Astrocyte of the hippocampus (primary cell): ENCODE data around the gene POLA1.

Experiments
- DNase-seq: peaks from one replicate; pipeline ENCODE4 v3.0.0; 2011; ENCODE audit warnings: low read depth, low spot score

Gene POLA1

GRCh38 chrX:24877854-24878650 lies 184.3 kb downstream of the POLA1 start:
- peak; percentile 71 for DNase-seq

- DNase-seq = no peak
These were observed 186.0 kb downstream of the POLA1 start for GRCh38 chrX:24879679-24880078.

GRCh38 chrX:24886916-24887315 lies 193.2 kb downstream of the POLA1 start:
- no peak for DNase-seq

GRCh38 chrX:24890677-24891076 lies 197.0 kb downstream of the POLA1 start:
- DNase-seq = no peak

GRCh38 chrX:24899391-24899790 lies 205.7 kb downstream of the POLA1 start:
- no peak for DNase-seq

- no peak for DNase-seq
These were observed 206.5 kb downstream of the POLA1 start for GRCh38 chrX:24900234-24900633.

- peak; percentile 25 for DNase-seq
These were observed 209.1 kb downstream of the POLA1 start for GRCh38 chrX:24902806-24903205.

GRCh38 chrX:24918715-24919114 lies 225.0 kb downstream of the POLA1 start:
- DNase-seq = no peak

GRCh38 chrX:24920769-24921168 lies 227.1 kb downstream of the POLA1 start:
- DNase-seq = no peak

- DNase-seq = no peak
These were observed 231.7 kb downstream of the POLA1 start for GRCh38 chrX:24925430-24925829.

- DNase-seq = no peak
These were observed 233.7 kb downstream of the POLA1 start for GRCh38 chrX:24927372-24927771.

- no peak for DNase-seq
These were observed 234.4 kb downstream of the POLA1 start for GRCh38 chrX:24928114-24928513.

GRCh38 chrX:24934279-24934678 lies 240.6 kb downstream of the POLA1 start:
- no peak for DNase-seq

- no peak for DNase-seq
These were observed 251.3 kb downstream of the POLA1 start for GRCh38 chrX:24945009-24945408.

- DNase-seq = no peak
These were observed 252.7 kb downstream of the POLA1 start for GRCh38 chrX:24946369-24946768.

GRCh38 chrX:24954732-24955131 lies 261.0 kb downstream of the POLA1 start:
- DNase-seq = no peak

- DNase-seq = no peak
These were observed 261.7 kb downstream of the POLA1 start for GRCh38 chrX:24955372-24955930.

GRCh38 chrX:24956828-24957227 lies 263.1 kb downstream of the POLA1 start:
- peak; percentile 20 for DNase-seq

GRCh38 chrX:24961809-24962208 lies 268.1 kb downstream of the POLA1 start:
- no peak for DNase-seq

GRCh38 chrX:24963823-24964222 lies 270.1 kb downstream of the POLA1 start:
- peak; percentile 39 for DNase-seq

GRCh38 chrX:24965372-24965771 lies 271.7 kb downstream of the POLA1 start:
- DNase-seq = no peak

- DNase-seq = no peak
These were observed 276.1 kb downstream of the POLA1 start for GRCh38 chrX:24969812-24970211.

GRCh38 chrX:24979081-24979480 lies 285.4 kb downstream of the POLA1 start:
- no peak for DNase-seq
